IPS-18c (cell line): ENCODE measurements around the gene RIIAD1.
A peak's percentile ranks its signal among the peaks of the same experiment; 100 is the strongest.
"Not testable (repeated sequence)": the region's sequence is repeated elsewhere in the genome, so short reads cannot be mapped to it uniquely, and the experiment has no call there.

Source experiments
- H3K4me3 ChIP-seq: 2 replicates; pipeline ENCODE4 v1.7.0; 2013; ENCODE audit warnings: low read depth, mild to moderate bottlenecking, low read length, moderate library complexity; ENCODE audit not compliant: insufficient read depth
- H3K9me3 ChIP-seq: one replicate; pipeline ENCODE4 v1.6.1; 2013; ENCODE audit warnings: mild to moderate bottlenecking, low read length, moderate library complexity; ENCODE audit not compliant: control insufficient read depth, insufficient read depth

The RIIAD1 gene

GRCh38 chr1:151720974-151721787 is at the start of gene RIIAD1:
Gene RIIAD1, plus strand, starts transcription at chr1:151721522. Its CDS starts 15 bp downstream, at chr1:151721537.
- H3K4me3 ChIP-seq = peak within 1 kb of the TSS; percentile 70

GRCh38 chr1:151673407-151673806 is 47.9 kb upstream of the RIIAD1 start:
- no peak overlapping the region for H3K4me3 ChIP-seq
- no peaks in the 10 kb centered on the region for H3K9me3 ChIP-seq

More at GRCh38 chr1:151720974-151721787, at the start of gene RIIAD1:
- H3K9me3 ChIP-seq = no peaks in the 10 kb centered on the region

- no peaks in the 10 kb centered on the region for H3K9me3 ChIP-seq
- H3K4me3 ChIP-seq = no peak overlapping the region
These were observed 40.9 kb upstream of the RIIAD1 start for GRCh38 chr1:151680391-151680790.

GRCh38 chr1:151680826-151681225 is 40.5 kb upstream of the RIIAD1 start:
- no peak overlapping the region for H3K4me3 ChIP-seq
- H3K9me3 ChIP-seq = no peaks in the 10 kb centered on the region

GRCh38 chr1:151681923-151682322 is 39.4 kb upstream of the RIIAD1 start:
- H3K9me3 ChIP-seq = no peaks in the 10 kb centered on the region
- no peak overlapping the region for H3K4me3 ChIP-seq

- not testable (repeated sequence) for H3K9me3 ChIP-seq, H3K4me3 ChIP-seq
These were observed 38.4 kb upstream of the RIIAD1 start for GRCh38 chr1:151682901-151683300.

- Histone ChIP-seq H3K4me3 (no peak overlapping the region), H3K9me3 (no peaks in the 10 kb centered on the region)
These were observed 37.2 kb upstream of the RIIAD1 start for GRCh38 chr1:151684128-151684527.

GRCh38 chr1:151686561-151686960 is 34.8 kb upstream of the RIIAD1 start:
- no peaks in the 10 kb centered on the region for H3K9me3 ChIP-seq
- no peak overlapping the region for H3K4me3 ChIP-seq

GRCh38 chr1:151689494-151689893 is 31.8 kb upstream of the RIIAD1 start:
- no peak overlapping the region for H3K4me3 ChIP-seq
- no peaks in the 10 kb centered on the region for H3K9me3 ChIP-seq

GRCh38 chr1:151692226-151692625 is 29.1 kb upstream of the RIIAD1 start:
- H3K9me3 ChIP-seq = no peaks in the 10 kb centered on the region
- H3K4me3 ChIP-seq = no peak overlapping the region

- Histone ChIP-seq H3K4me3 (no peak overlapping the region), H3K9me3 (no peaks in the 10 kb centered on the region)
These were observed 28.2 kb upstream of the RIIAD1 start for GRCh38 chr1:151693057-151693651.

GRCh38 chr1:151701515-151701914 is 19.8 kb upstream of the RIIAD1 start:
- Histone ChIP-seq H3K4me3 (no peak overlapping the region), H3K9me3 (no peaks in the 10 kb centered on the region)

GRCh38 chr1:151702936-151703335 is 18.4 kb upstream of the RIIAD1 start:
- Histone ChIP-seq H3K9me3 (no peaks in the 10 kb centered on the region), H3K4me3 (no peak overlapping the region)

GRCh38 chr1:151703813-151704212 is 17.5 kb upstream of the RIIAD1 start:
- no peak overlapping the region for H3K4me3 ChIP-seq

GRCh38 chr1:151704246-151704645 is 17.1 kb upstream of the RIIAD1 start:
- H3K9me3 ChIP-seq = no peaks in the 10 kb centered on the region

More at GRCh38 chr1:151703813-151704212, 17.5 kb upstream of the RIIAD1 start:
- H3K9me3 ChIP-seq = no peaks in the 10 kb centered on the region

GRCh38 chr1:151705146-151705545 is 16.2 kb upstream of the RIIAD1 start:
- Histone ChIP-seq H3K9me3 (no peaks in the 10 kb centered on the region), H3K4me3 (no peak overlapping the region)

More at GRCh38 chr1:151704246-151704645, 17.1 kb upstream of the RIIAD1 start:
- H3K4me3 ChIP-seq = no peak overlapping the region

- no peak overlapping the region for H3K4me3 ChIP-seq
- H3K9me3 ChIP-seq = no peaks in the 10 kb centered on the region
These were observed 15.4 kb upstream of the RIIAD1 start for GRCh38 chr1:151705753-151706463.
